ENCODE data around the gene ATP5MK.
A peak's percentile ranks its signal among the peaks of the same experiment; 100 is the strongest.
"Not testable (repeated sequence)": the region's sequence is repeated elsewhere in the genome, so short reads cannot be mapped to it uniquely, and the experiment has no call there.

ATP5MK gene

GRCh38 chr10:103423748-103424147 is 27.5 kb upstream of the ATP5MK start:
- DNase-seq (ENCODE audit: insufficient read length, low spot score) (no peak), FAIRE-seq (no peak)
- no peak for TF ChIP-seq POLR2A (IDR thresholded peaks at IDR 0.05; ENCODE audit: low read depth, low read length)

GRCh38 chr10:103419101-103419500 is 22.8 kb upstream of the ATP5MK start:
- no peak for FAIRE-seq

GRCh38 chr10:103417601-103418000 is 21.3 kb upstream of the ATP5MK start:
- FAIRE-seq: no peak
- no peak for TF ChIP-seq POLR2A (IDR thresholded peaks at IDR 0.05; ENCODE audit: low read depth, low read length)
- DNase-seq (ENCODE audit: insufficient read length, low spot score): no peak

More at GRCh38 chr10:103419101-103419500, 22.8 kb upstream of the ATP5MK start:
- no peak for DNase-seq (ENCODE audit: insufficient read length, low spot score)
- no peak for TF ChIP-seq POLR2A (IDR thresholded peaks at IDR 0.05; ENCODE audit: low read depth, low read length)

GRCh38 chr10:103417148-103417469 is 20.8 kb upstream of the ATP5MK start:
- FAIRE-seq; DNase-seq (ENCODE audit: insufficient read length, low spot score): not testable (repeated sequence)

GRCh38 chr10:103416436-103417147 is 20.3 kb upstream of the ATP5MK start:
- DNase-seq (ENCODE audit: insufficient read length, low spot score): no peak
- FAIRE-seq: no peak
- TF ChIP-seq POLR2A (IDR thresholded peaks at IDR 0.05; ENCODE audit: low read depth, low read length): no peak

GRCh38 chr10:103415581-103415980 is 19.3 kb upstream of the ATP5MK start:
- DNase-seq (ENCODE audit: insufficient read length, low spot score) (no peak), FAIRE-seq (no peak)
- no peak for TF ChIP-seq POLR2A (IDR thresholded peaks at IDR 0.05; ENCODE audit: low read depth, low read length)

- TF ChIP-seq POLR2A (IDR thresholded peaks at IDR 0.05; ENCODE audit: low read depth, low read length): no peak
- no peak for FAIRE-seq
- no peak for DNase-seq (ENCODE audit: insufficient read length, low spot score)
Measured at GRCh38 chr10:103413564-103413963, 17.3 kb upstream of the ATP5MK start.

- no peak for FAIRE-seq
- no peak for DNase-seq (ENCODE audit: insufficient read length, low spot score)
- TF ChIP-seq POLR2A (IDR thresholded peaks at IDR 0.05; ENCODE audit: low read depth, low read length): no peak
Measured at GRCh38 chr10:103397191-103397825, 1.0 kb upstream of the ATP5MK start.

GRCh38 chr10:103396789-103397087 is 463 bp upstream of the ATP5MK start:
- FAIRE-seq: no peak
- TF ChIP-seq POLR2A (IDR thresholded peaks at IDR 0.05; ENCODE audit: low read depth, low read length): no peak
- DNase-seq (ENCODE audit: insufficient read length, low spot score): no peak

GRCh38 chr10:103395754-103396066 is 565 bp downstream of the ATP5MK start:
- no peak for TF ChIP-seq POLR2A (IDR thresholded peaks at IDR 0.05; ENCODE audit: low read depth, low read length)
- FAIRE-seq: no peak
- DNase-seq (ENCODE audit: insufficient read length, low spot score): peak; percentile 12

- no peak for FAIRE-seq
- no peak for TF ChIP-seq POLR2A (IDR thresholded peaks at IDR 0.05; ENCODE audit: low read depth, low read length)
- DNase-seq (ENCODE audit: insufficient read length, low spot score): no peak
Measured at GRCh38 chr10:103394180-103394579, 2.1 kb downstream of the ATP5MK start.

- no peak for DNase-seq (ENCODE audit: insufficient read length, low spot score)
- no peak for TF ChIP-seq POLR2A (IDR thresholded peaks at IDR 0.05; ENCODE audit: low read depth, low read length)
- FAIRE-seq: no peak
Measured at GRCh38 chr10:103382769-103383168, 13.5 kb downstream of the ATP5MK start.

GRCh38 chr10:103374263-103374662 is 22.0 kb downstream of the ATP5MK start:
- FAIRE-seq (no peak), DNase-seq (ENCODE audit: insufficient read length, low spot score) (no peak)
- TF ChIP-seq POLR2A (IDR thresholded peaks at IDR 0.05; ENCODE audit: low read depth, low read length): no peak

- TF ChIP-seq POLR2A (IDR thresholded peaks at IDR 0.05; ENCODE audit: low read depth, low read length): no peak
- no peak for DNase-seq (ENCODE audit: insufficient read length, low spot score)
- FAIRE-seq: no peak
Measured at GRCh38 chr10:103373544-103373943, 22.7 kb downstream of the ATP5MK start.

- FAIRE-seq (peak; percentile 83), DNase-seq (ENCODE audit: insufficient read length, low spot score) (peak; percentile 65)
- peak; percentile 99 for TF ChIP-seq POLR2A (IDR thresholded peaks at IDR 0.05; ENCODE audit: low read depth, low read length)
Measured at GRCh38 chr10:103367782-103368518, 28.3 kb downstream of the ATP5MK start, which contains the start of gene TAF5. TSS of gene TAF5 (plus strand) at chr10:103367976. CDS start at chr10:103367990, 14 bp downstream.

All from H54 (cell line).